GM12878 (cell line): ENCODE measurements around the gene APOC1. TPM values are rescaled to one million over a fixed set of nuclear protein-coding genes. Genes with fewer than 3 reads are reported as not detected.
A peak's percentile ranks its signal among the peaks of the same experiment; 100 is the strongest.

Experiments used
- ATF7 ChIP-seq: fragments of 450-650 bp; IDR thresholded peaks from 2 replicates; pipeline ENCODE4 v1.6.1; 2016; ENCODE audit warnings: low read depth, mild to moderate bottlenecking
- CBFB ChIP-seq: IDR thresholded peaks from 2 replicates; pipeline ENCODE4 v1.6.1; 2016; ENCODE audit warnings: antibody characterized with exemption, low read depth
- CBX5 ChIP-seq: sonication (generic); IDR thresholded peaks from 2 replicates; pipeline ENCODE4 v1.6.1; 2016; ENCODE audit warnings: low read depth, moderate library complexity, mild to moderate bottlenecking, inconsistent platforms
- CHD2 ChIP-seq: IDR thresholded peaks from 2 replicates; pipeline ENCODE4 v1.6.1; 2011; ENCODE audit warnings: low read depth, low read length, improper control_type of control experiment, borderline replicate concordance
- HDAC2 ChIP-seq: fragments of 200-600 bp; sonication (generic); IDR thresholded peaks from 2 replicates; pipeline ENCODE4 v1.6.1; 2017
- MEF2B ChIP-seq: fragments of 450-650 bp; IDR thresholded peaks from 2 replicates; pipeline ENCODE4 v1.6.1; 2018; ENCODE audit warnings: mild to moderate bottlenecking, moderate library complexity; ENCODE audit not compliant: partially characterized antibody, poor library complexity, severe bottlenecking
- MLLT1 ChIP-seq: fragments of 450-650 bp; IDR thresholded peaks from 2 replicates; pipeline ENCODE4 v1.6.1; 2016; ENCODE audit warnings: mild to moderate bottlenecking
- MXI1 ChIP-seq: fragments of 150-350 bp; IDR thresholded peaks from 2 replicates; pipeline ENCODE4 v1.6.1; 2011; ENCODE audit warnings: low read depth, mild to moderate bottlenecking, inconsistent platforms, low read length, improper control_type of control experiment
- PKNOX1 ChIP-seq: fragments of 450-650 bp; IDR thresholded peaks from 2 replicates; pipeline ENCODE4 v1.6.1; 2016; ENCODE audit warnings: mild to moderate bottlenecking
- RFX5 ChIP-seq: IDR thresholded peaks from 2 replicates; pipeline ENCODE4 v1.6.1; 2011; ENCODE audit warnings: low read depth, low read length, improper control_type of control experiment
- SIN3A ChIP-seq: IDR thresholded peaks from 2 replicates; pipeline ENCODE4 v1.6.1; 2012; ENCODE audit warnings: low read depth, low read length, improper control_type of control experiment
- SP1 ChIP-seq: IDR thresholded peaks from one replicate; pipeline ENCODE4 v1.6.1; 2011; ENCODE audit warnings: low read depth, low read length
- SUPT20H ChIP-seq: IDR thresholded peaks from 2 replicates; pipeline ENCODE4 v1.6.1; 2011; ENCODE audit warnings: low read depth, mild to moderate bottlenecking, low read length, moderate library complexity, borderline replicate concordance; ENCODE audit not compliant: control insufficient read depth
- USF1 ChIP-seq: IDR thresholded peaks from 2 replicates; pipeline ENCODE4 v1.6.1; 2011; ENCODE audit warnings: borderline replicate concordance, low read depth, mild to moderate bottlenecking, moderate library complexity, mixed read lengths, low read length; ENCODE audit not compliant: insufficient read depth; ENCODE audit errors: extremely low read length
- WRNIP1 ChIP-seq: IDR thresholded peaks from 2 replicates; pipeline ENCODE4 v1.6.1; 2011; ENCODE audit warnings: low read depth, low read length, improper control_type of control experiment, borderline replicate concordance
- ZBTB33 ChIP-seq: fragments of 450-650 bp; IDR thresholded peaks from 2 replicates; pipeline ENCODE4 v1.6.1; 2017; ENCODE audit warnings: mild to moderate bottlenecking
- ZZZ3 ChIP-seq: IDR thresholded peaks from 2 replicates; pipeline ENCODE4 v1.6.1; 2011; ENCODE audit warnings: low read depth; ENCODE audit not compliant: control insufficient read depth, insufficient read length
- polyA plus RNA-seq, 11 experiments: library from polyadenylated mRNA; depleted of rRNA in 4 of 11; unstranded in 6 of 11; stranded (reverse) in 5 of 11; fragments of >200 nt; fragmentation: Nextera tagmentation in 4 of 11; fragmentation: Illumina TruSeq in 1 of 11; extraction: Ambion mirVana in 4 of 11; extraction: Trizol in 1 of 11; gene quantifications; 1 replicate in 1 of 11; 2 replicates in 10 of 11; pipeline versions ENCODE4 v1.2.1 to v1.2.3, GENCODE V29; 2011 to 2016; ENCODE audit warnings: inconsistent platforms in 2 of 11, missing spikeins in 2 of 11, low read depth in 1 of 11
- total RNA-seq, 4 experiments: library from RNA; depleted of rRNA in 3 of 4; stranded (reverse); fragments of >200 nt in 3 of 4; fragmentation: Illumina TruSeq in 1 of 4; extraction: Trizol in 1 of 4; gene quantifications; 2 replicates each; pipeline versions ENCODE4 v1.2.1 to v1.2.3, GENCODE V29; 2013 to 2021
- TF ChIP-seq, protein P1 (sequence below): IDR thresholded peaks from 2 replicates; pipeline ENCODE4 v1.6.1; 2012; ENCODE audit warnings: low read depth, low read length, improper control_type of control experiment
- TF ChIP-seq, protein P2 (sequence below): IDR thresholded peaks from 2 replicates; pipeline ENCODE4 v1.6.1; 2012; ENCODE audit warnings: low read length, inconsistent platforms
- TF ChIP-seq, protein P3 (sequence below): IDR thresholded peaks from 2 replicates; pipeline ENCODE4 v1.6.1; 2012; ENCODE audit warnings: low read depth, low read length, improper control_type of control experiment

Gene APOC1
- total and polyA plus RNA-seq, 10 of the 15 experiments (the other 5 are each of a cell fraction or from before 2014, with no cell fraction given) = 0.73 to 4.0 (median 2.6) TPM

GRCh38 chr19:44890366-44891015, 23.9 kb upstream of the APOC1 start (continued):
- TF ChIP-seq SP1 (peak; percentile 93), SIN3A (peak; percentile 97), USF1 (no peak), ZBTB33 (no peak), MEF2B (peak; percentile 86), MXI1 (peak; percentile 69), ATF7 (peak; percentile 96), HDAC2 (no peak), CHD2 (peak; percentile 93; the same call in 1 of the 2 replicates), SUPT20H (no peak), CBFB (peak; percentile 66), CBX5 (no peak), RFX5 (peak; percentile 75; the same call in 1 of the 2 replicates), ZZZ3 (no peak), PKNOX1 (peak; percentile 80), WRNIP1 (0 out of 2 replicates have a peak, but pooled peaks have one; percentile 64), MLLT1 (peak; percentile 86)
- TF ChIP-seq, protein P1, sequence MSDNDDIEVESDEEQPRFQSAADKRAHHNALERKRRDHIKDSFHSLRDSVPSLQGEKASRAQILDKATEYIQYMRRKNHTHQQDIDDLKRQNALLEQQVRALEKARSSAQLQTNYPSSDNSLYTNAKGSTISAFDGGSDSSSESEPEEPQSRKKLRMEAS = 0 out of 2 replicates have a peak, but pooled peaks have one; percentile 25
- TF ChIP-seq, protein P2, sequence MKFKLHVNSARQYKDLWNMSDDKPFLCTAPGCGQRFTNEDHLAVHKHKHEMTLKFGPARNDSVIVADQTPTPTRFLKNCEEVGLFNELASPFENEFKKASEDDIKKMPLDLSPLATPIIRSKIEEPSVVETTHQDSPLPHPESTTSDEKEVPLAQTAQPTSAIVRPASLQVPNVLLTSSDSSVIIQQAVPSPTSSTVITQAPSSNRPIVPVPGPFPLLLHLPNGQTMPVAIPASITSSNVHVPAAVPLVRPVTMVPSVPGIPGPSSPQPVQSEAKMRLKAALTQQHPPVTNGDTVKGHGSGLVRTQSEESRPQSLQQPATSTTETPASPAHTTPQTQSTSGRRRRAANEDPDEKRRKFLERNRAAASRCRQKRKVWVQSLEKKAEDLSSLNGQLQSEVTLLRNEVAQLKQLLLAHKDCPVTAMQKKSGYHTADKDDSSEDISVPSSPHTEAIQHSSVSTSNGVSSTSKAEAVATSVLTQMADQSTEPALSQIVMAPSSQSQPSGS = no peak; the same call in 1 of the 2 replicates
- TF ChIP-seq, protein P3, sequence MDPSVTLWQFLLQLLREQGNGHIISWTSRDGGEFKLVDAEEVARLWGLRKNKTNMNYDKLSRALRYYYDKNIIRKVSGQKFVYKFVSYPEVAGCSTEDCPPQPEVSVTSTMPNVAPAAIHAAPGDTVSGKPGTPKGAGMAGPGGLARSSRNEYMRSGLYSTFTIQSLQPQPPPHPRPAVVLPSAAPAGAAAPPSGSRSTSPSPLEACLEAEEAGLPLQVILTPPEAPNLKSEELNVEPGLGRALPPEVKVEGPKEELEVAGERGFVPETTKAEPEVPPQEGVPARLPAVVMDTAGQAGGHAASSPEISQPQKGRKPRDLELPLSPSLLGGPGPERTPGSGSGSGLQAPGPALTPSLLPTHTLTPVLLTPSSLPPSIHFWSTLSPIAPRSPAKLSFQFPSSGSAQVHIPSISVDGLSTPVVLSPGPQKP = peak; percentile 92
